ENCODE data around the gene ADGRG1. TPM values are rescaled to one million over a fixed set of nuclear protein-coding genes. Genes with fewer than 3 reads are reported as not detected.

Gene ADGRG1
- total RNA-seq, 4 donors from 2014 or later, result 6.5 to 87.0 (median 7.8) TPM

DNA sequence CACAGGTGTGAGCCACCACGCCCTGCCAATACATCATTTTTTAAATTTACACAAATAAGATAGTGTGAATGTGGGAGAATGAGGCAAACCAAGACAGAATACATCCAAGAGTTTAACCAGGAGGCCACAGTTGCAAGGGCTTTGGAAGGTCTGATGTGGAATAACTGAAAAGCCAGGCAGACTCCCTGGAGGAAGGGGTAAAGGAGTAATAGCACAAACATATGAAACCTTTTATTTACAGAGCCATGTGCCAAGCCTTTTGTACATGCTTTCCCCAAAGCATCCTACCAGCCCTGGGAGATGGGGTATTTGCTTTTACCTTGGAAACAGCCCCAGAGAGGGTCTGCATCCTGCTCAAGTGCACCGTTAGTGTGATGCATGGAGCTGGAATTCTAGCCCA lies 44.4 kb downstream of the ADGRG1 start:
- Histone ChIP-seq H3K36me3 (no peaks in the 10 kb centered on the region), H3K27me3 (no peaks in the 10 kb centered on the region), H3K27ac (no peak overlapping the region), H3K4me3 (no peak overlapping the region), H3K9me3 (no peaks in the 10 kb centered on the region), H3K4me1 (no peaks in the 10 kb centered on the region)
- intact Hi-C loops (cut with DNase I; ENCODE audit: low total_unique reads), result no loop called here
- no peak for DNase-seq
- no peak for TF ChIP-seq POLR2A (IDR thresholded peaks at IDR 0.05)
- TF ChIP-seq, protein P1, sequence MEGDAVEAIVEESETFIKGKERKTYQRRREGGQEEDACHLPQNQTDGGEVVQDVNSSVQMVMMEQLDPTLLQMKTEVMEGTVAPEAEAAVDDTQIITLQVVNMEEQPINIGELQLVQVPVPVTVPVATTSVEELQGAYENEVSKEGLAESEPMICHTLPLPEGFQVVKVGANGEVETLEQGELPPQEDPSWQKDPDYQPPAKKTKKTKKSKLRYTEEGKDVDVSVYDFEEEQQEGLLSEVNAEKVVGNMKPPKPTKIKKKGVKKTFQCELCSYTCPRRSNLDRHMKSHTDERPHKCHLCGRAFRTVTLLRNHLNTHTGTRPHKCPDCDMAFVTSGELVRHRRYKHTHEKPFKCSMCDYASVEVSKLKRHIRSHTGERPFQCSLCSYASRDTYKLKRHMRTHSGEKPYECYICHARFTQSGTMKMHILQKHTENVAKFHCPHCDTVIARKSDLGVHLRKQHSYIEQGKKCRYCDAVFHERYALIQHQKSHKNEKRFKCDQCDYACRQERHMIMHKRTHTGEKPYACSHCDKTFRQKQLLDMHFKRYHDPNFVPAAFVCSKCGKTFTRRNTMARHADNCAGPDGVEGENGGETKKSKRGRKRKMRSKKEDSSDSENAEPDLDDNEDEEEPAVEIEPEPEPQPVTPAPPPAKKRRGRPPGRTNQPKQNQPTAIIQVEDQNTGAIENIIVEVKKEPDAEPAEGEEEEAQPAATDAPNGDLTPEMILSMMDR (IDR thresholded peaks at IDR 0.05), result no peak

DNA sequence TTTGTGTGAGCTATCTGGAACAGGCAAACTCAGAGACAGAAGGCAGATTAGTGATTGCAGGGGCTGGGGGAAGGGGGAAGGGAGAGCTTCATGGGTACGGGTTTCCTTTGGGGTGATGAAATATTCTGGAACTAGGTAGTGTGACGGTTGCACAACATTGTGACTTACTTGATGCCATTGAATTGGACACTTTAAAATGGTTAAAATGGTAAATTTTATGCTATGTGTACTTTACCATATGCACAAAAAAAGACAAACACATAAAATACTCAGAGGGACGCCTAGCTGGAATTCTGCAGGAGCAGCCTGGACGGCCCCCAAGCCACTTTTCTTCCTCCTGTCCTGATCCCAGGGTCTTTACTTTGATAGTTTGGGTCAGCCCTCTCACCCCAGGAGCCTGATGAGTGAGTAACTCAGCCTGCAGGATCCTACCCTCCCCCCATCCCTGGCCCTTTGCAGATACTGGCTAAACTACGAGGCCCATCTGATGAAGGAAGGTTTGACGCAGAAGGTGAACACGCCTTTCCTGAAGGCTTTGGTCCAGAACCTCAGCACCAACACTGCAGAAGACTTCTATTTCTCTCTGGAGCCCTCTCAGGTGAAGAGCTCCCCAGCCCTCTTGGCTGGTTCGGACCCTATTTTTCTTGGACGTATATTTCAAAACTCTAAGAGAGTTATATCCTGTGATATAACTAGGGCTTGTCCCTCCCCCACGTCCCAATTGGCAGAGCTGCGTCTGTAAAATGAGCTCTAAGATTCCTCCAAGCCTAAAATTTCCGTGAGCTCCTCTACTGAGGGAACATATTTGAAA lies 47.5 kb downstream of the ADGRG1 start:
- no peak for TF ChIP-seq POLR2A (IDR thresholded peaks at IDR 0.05)
- TF ChIP-seq, protein P1 (IDR thresholded peaks at IDR 0.05), result no peak
- Histone ChIP-seq H3K4me1 (no peaks in the 10 kb centered on the region), H3K27me3 (no peaks in the 10 kb centered on the region), H3K36me3 (no peaks in the 10 kb centered on the region), H3K27ac (no peak overlapping the region), H3K4me3 (no peak overlapping the region), H3K9me3 (no peaks in the 10 kb centered on the region)
- no peak for DNase-seq
- intact Hi-C loops (cut with DNase I; ENCODE audit: low total_unique reads), result no loop called here

DNA sequence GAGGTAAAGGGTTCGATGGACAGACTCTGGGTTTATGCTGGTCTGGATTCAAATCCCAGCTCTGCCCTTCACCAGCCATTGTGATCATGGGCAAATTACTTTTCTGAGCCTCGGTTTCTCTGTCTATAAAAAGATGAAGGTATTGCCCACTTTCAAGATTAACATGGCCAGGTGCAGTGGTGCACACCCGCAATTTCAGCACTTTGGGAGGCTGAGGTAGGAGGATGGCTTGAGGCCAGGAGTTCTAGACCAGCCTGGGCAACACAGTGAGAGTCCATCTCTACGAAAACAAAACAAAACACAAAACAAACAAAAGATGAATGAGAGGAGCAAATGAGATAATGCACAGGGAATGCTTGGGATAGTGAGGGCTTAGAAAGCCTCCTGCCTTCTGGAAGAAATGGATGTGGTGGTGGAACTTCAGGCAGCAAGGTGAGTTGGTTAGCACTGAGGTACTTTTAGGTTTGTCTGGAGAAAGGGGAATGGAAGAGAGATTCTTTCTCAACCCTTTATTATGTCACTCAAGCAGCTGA lies 48.2 kb downstream of the ADGRG1 start:
- H3K9me3 ChIP-seq, result no peaks in the 10 kb centered on the region
- intact Hi-C loops (cut with DNase I; ENCODE audit: low total_unique reads), result no loop called here
- no peaks in the 10 kb centered on the region for H3K36me3 ChIP-seq
- no peak overlapping the region for H3K4me3 ChIP-seq
- TF ChIP-seq, protein P1 (IDR thresholded peaks at IDR 0.05), result no peak
- no peak for TF ChIP-seq POLR2A (IDR thresholded peaks at IDR 0.05)
- H3K27me3 ChIP-seq, result no peaks in the 10 kb centered on the region
- H3K4me1 ChIP-seq, result no peaks in the 10 kb centered on the region
- no peak overlapping the region for H3K27ac ChIP-seq
- no peak for DNase-seq

DNA sequence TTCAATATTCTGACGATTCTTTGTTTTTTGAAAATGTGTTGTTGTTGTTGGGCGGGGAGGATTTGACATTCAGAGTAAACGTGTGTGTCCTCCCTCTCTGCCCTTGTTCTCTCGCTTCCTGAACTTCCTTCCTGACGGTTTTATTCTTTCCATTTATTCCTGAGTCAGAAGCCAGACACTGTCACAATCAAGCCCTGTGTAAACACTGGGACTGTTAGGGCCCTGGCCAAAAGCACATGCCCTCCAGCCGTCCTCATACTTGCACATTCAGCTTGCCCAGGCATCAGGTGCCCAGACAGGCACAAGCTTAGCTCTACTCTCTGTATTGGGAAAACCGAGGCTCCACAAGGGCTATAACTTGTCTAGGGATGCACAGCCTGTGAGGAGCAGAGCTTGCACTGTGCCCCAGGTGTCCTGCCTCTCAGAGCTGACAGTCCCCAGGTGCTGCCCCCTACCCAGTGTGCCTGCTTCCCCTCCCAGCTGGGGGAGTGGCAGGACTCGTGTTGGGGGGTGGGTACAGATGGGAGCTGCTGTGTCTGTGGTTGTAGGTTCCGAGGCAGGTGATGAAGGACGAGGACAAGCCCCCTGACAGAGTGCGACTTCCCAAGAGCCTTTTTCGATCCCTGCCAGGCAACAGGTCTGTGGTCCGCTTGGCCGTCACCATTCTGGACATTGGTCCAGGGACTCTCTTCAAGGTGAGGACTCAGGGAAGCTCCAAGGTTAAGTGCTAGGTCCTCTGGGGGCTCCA lies 49.4 kb downstream of the ADGRG1 start:
- intact Hi-C loops (cut with DNase I; ENCODE audit: low total_unique reads), result no loop called here
- H3K36me3 ChIP-seq, result no peaks in the 10 kb centered on the region
- H3K4me1 ChIP-seq, result no peaks in the 10 kb centered on the region
- no peak overlapping the region for H3K4me3 ChIP-seq
- DNase-seq, result no peak
- no peak for TF ChIP-seq POLR2A (IDR thresholded peaks at IDR 0.05)
- TF ChIP-seq, protein P1 (IDR thresholded peaks at IDR 0.05), result no peak
- no peaks in the 10 kb centered on the region for H3K9me3 ChIP-seq
- no peaks in the 10 kb centered on the region for H3K27me3 ChIP-seq
- H3K27ac ChIP-seq, result no peak overlapping the region

DNA sequence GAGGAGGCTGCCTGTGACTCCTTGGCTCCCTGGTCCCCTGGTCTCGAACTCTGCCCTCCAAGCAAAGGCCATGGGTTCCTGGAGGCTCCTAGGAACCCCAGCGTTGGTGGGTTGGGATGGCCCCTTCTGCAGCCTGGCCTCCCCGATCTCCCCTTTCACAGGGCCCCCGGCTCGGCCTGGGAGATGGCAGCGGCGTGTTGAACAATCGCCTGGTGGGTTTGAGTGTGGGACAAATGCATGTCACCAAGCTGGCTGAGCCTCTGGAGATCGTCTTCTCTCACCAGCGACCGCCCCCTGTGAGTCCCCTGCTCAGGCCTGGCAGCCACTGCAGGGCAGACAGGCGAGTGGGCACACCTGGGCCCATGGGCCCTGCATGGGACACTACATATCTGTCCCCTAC lies 50.6 kb downstream of the ADGRG1 start:
- no peaks in the 10 kb centered on the region for H3K27me3 ChIP-seq
- H3K36me3 ChIP-seq, result no peaks in the 10 kb centered on the region
- intact Hi-C loops (cut with DNase I; ENCODE audit: low total_unique reads), result no loop called here
- no peak for DNase-seq
- no peaks in the 10 kb centered on the region for H3K4me1 ChIP-seq
- TF ChIP-seq, protein P1 (IDR thresholded peaks at IDR 0.05), result no peak
- TF ChIP-seq POLR2A (IDR thresholded peaks at IDR 0.05), result no peak
- no peak overlapping the region for H3K4me3 ChIP-seq
- no peaks in the 10 kb centered on the region for H3K9me3 ChIP-seq
- no peak overlapping the region for H3K27ac ChIP-seq

Data from uterus (tissue), 4 donors.